GM10266 (cell line): ENCODE measurements around the gene INPP4B.
A peak's percentile ranks its signal among the peaks of the same experiment; 100 is the strongest.

Source experiments
- DNase-seq: peaks from one replicate; pipeline ENCODE4 v3.0.0; 2012; ENCODE audit errors: extremely low spot score
- TF ChIP-seq, protein P1 (sequence below): IDR thresholded peaks from 2 replicates; pipeline ENCODE4 v1.5.1; 2012; ENCODE audit warnings: mild to moderate bottlenecking, low read depth; ENCODE audit not compliant: control insufficient read depth, insufficient read depth; ENCODE audit errors: missing control alignments

INPP4B gene

DNA sequence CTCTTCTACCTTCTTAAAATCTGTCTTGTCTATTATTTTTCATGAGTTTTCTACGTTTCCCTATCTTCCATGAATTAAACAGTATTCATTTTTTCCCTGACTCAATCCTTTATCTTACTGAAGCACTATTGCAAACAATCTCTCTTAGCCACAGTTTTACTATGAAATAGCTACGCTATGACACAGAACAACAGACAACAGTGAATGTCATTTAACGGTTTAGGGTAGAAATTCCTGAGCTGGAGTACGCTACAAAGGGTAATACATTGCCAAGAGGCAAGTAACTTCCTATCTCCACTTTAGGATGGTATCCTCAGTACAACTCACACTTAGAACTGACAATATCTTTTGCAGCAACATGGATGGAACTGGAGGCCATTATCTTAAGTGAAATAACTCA lies 552.6 kb downstream of the INPP4B start:
- TF ChIP-seq, protein P1, sequence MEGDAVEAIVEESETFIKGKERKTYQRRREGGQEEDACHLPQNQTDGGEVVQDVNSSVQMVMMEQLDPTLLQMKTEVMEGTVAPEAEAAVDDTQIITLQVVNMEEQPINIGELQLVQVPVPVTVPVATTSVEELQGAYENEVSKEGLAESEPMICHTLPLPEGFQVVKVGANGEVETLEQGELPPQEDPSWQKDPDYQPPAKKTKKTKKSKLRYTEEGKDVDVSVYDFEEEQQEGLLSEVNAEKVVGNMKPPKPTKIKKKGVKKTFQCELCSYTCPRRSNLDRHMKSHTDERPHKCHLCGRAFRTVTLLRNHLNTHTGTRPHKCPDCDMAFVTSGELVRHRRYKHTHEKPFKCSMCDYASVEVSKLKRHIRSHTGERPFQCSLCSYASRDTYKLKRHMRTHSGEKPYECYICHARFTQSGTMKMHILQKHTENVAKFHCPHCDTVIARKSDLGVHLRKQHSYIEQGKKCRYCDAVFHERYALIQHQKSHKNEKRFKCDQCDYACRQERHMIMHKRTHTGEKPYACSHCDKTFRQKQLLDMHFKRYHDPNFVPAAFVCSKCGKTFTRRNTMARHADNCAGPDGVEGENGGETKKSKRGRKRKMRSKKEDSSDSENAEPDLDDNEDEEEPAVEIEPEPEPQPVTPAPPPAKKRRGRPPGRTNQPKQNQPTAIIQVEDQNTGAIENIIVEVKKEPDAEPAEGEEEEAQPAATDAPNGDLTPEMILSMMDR = no peak
- no peak for DNase-seq

DNA sequence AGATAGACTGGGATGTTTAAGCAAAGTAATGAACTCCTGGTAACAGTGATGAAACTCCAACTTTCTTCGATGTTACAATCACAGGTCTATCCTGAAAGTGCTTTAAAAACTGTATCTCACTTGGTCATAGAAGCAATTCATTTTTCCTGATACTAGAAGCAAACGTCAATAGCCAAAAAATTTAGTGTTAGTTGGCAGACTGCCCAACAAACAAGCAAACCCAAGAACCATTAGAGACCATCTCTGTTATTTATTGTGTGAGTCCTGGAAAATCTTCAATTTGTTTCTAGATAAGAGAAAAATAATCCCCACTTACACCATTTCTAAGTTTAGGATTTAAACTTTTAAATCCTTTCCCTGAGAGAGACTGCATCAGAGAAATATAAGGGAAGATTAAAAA lies 553.9 kb downstream of the INPP4B start:
- TF ChIP-seq, protein P1 = no peak

DNA sequence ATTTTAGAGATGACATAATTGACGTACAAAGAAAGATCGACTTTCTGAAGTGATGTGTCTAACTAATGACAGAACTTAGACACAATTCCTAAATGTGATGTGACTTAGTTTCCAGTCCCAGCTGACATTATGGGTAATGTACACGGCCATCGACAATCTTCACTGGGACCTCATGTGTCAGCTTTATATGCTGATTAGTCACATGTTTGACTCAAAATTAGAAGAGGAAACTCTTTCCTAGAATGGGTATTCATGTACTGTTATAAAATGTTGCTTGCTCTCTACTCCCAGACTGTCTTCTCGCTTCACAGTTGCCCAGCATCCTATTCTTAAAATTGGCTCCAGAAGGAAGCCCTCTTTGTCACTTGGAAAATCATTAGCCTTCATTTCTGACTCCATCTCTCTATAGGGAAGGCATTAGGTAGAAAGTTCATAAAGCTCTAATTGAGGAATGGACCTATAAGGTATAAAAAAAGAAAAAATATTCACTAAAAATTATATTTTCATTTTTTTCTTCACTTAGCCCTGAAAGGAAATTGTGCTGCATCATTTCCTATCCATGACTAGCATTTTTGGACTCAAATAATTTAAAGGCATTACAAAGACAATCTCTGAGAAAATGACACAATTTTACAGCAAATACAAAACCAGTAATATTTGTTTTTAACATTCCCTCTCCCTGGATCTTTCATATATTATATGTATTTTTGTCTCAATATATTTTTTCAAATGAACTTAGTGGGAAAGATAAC lies 554.6 kb downstream of the INPP4B start:
- TF ChIP-seq, protein P1 = no peak
- no peak for DNase-seq

More for the DNA sequence above, 553.9 kb downstream of the INPP4B start:
- no peak for DNase-seq

DNA sequence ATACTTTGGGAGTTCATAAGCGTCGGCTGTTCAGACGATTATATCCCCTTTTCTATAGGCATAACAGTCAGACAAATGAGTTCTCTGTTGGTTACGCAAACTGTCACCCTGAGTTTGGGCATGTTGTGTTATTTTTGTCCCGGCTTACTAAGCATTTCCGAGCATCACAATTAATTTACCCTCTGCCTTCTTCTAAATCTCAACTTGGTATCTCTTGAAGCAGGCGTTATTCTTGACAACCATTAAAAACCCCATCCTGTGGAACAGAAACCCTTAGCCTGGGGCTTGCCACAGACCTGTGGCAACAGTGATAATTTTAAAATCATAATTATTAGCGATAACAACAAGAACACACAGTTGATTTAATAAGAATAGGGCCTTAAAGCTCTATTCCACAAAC lies 558.7 kb downstream of the INPP4B start:
- TF ChIP-seq, protein P1 = no peak
- no peak for DNase-seq

DNA sequence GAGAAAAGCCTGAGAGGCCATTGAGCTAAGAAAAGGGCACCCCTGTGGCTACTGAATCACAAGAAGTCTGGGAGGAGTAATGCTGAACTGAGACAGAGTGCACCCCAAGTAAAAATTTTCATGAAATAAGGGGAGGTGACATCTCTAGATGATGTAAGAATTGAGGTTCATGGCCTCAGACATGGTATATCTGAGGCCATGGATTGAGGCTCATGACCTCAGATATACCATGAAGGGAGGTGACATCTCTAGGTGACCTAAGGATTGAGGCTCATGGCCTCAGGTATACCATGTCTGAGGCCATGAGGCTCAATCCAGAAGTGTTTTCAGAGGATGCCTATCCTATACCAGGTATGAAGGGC lies 560.9 kb downstream of the INPP4B start:
- TF ChIP-seq, protein P1 = no peak
- no peak for DNase-seq

DNA sequence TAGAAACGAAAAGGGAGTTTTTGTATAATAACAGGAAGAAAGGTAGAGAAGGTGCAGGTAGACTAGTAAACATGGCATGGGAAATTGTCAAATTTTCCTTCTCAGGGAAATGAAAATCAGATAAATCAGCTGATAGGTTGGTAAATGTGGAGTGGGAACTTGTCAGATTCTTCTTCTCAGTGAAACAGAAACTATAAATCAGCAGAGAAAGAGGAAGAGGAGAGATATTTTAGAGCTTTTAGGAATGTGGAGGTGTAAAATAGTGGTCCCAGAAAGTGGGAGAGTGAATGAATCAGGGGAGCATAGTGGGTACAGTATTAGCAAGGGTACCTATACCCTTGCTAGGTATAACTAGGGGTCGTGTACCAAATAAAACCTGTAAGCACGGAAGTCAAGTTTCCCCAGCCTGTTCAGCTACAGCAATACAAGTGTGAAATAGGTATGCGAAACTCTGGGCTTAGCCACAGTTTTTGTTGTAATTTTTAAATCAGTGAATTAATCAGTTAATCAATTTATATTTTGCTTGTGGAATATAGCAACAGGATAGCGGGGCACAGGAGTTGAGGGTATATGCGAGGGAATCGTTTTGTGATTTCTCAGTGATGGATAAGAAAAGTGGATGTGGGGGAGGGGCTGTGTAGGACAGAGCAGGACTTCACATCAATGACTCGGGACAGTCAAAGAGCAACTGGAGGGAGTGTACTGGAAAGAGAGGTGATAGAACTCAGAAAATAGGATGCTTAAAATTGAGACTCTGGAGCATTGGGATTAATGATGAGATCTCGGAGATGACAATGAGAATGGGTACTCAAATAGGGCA lies 561.5 kb downstream of the INPP4B start:
- TF ChIP-seq, protein P1 = no peak

DNA sequence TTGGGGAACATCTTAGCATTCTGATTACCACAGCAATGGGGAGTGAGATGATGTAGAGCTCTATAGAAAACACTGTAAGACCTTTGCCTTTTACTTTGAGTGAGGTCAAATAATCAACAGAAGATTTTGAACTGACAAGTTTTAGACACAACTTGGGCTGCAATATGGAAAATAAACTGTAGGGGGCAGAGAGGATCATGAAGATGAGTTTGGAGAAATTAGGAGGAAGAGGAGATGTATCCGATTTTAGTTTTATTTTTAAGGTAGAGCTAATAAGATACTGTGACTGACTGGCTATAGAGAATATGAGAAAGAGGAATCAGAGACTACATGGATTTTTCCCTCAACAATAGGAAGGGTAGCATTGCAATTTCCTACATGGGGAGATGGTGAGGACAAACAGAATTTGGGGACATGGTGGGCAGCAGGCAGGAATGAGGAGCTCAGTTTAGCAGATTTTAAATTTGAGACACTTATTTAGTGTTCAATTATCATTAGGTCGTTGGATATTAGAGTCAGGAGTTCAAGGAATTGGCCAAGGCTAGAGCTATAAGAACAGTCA lies 563.1 kb downstream of the INPP4B start:
- TF ChIP-seq, protein P1 = peak; percentile 32
- no peak for DNase-seq

More for the DNA sequence above, 561.5 kb downstream of the INPP4B start:
- no peak for DNase-seq
